Fibroblast of lung (primary cell): ENCODE data around the gene ZNF618. TPM values are rescaled to one million over a fixed set of nuclear protein-coding genes. Genes with fewer than 3 reads are reported as not detected.

ENCODE experiments used
- DNase-seq, 2 donors: peaks; one replicate each; pipeline versions ENCODE4 v3.0.0 to v3.0.0-alpha.2; 2010; ENCODE audit warnings: low read depth in 2 of 2
- H2AFZ ChIP-seq: 2 replicates; pipeline ENCODE4 v1.5.1; 2012; ENCODE audit warnings: low read length, control low read depth, inconsistent platforms
- H3K27ac ChIP-seq: 2 replicates; pipeline ENCODE4 v1.5.1; 2011; ENCODE audit warnings: low read length, control low read depth; ENCODE audit not compliant: insufficient read depth
- H3K27me3 ChIP-seq: 2 replicates; pipeline ENCODE4 v1.5.1; 2011; ENCODE audit warnings: mild to moderate bottlenecking, low read length; ENCODE audit not compliant: control insufficient read depth, insufficient read depth
- H3K36me3 ChIP-seq: 2 replicates; pipeline ENCODE4 v1.5.1; 2011; ENCODE audit warnings: low read length; ENCODE audit not compliant: control insufficient read depth, insufficient read depth
- H3K4me1 ChIP-seq: 2 replicates; pipeline ENCODE4 v1.5.1; 2011; ENCODE audit warnings: low read length; ENCODE audit not compliant: control insufficient read depth, insufficient read depth; ENCODE audit errors: extremely low read depth
- H3K4me2 ChIP-seq: 2 replicates; pipeline ENCODE4 v1.5.1; 2011; ENCODE audit warnings: low read length, control low read depth; ENCODE audit not compliant: insufficient read depth; ENCODE audit errors: extremely low read depth
- H3K4me3 ChIP-seq, 4 experiments: fragments of 200-600 bp in 1 of 4; sonication (generic) in 1 of 4; replicated peaks in 1 of 4; 2 replicates each; pipeline ENCODE4 v1.5.1; 2011 to 2016; ENCODE audit warnings: low read length in 4 of 4, low read depth in 3 of 4, mild to moderate bottlenecking in 3 of 4, control low read depth in 2 of 4, inconsistent platforms in 1 of 4, mixed read lengths in 1 of 4; ENCODE audit not compliant: insufficient read depth in 1 of 4; ENCODE audit errors: control extremely low read depth in 1 of 4
- H3K79me2 ChIP-seq: 2 replicates; pipeline ENCODE4 v1.5.1; 2012; ENCODE audit warnings: mild to moderate bottlenecking, low read length, inconsistent platforms; ENCODE audit not compliant: control insufficient read depth, insufficient read depth
- H3K9ac ChIP-seq: 2 replicates; pipeline ENCODE4 v1.5.1; 2011; ENCODE audit warnings: mild to moderate bottlenecking, low read length, control low read depth; ENCODE audit not compliant: insufficient read depth
- H3K9me3 ChIP-seq: 2 replicates; pipeline ENCODE4 v1.5.1; 2012; ENCODE audit warnings: low read depth, low read length; ENCODE audit not compliant: control insufficient read depth, insufficient read depth
- H4K20me1 ChIP-seq: 2 replicates; pipeline ENCODE4 v1.5.1; 2011; ENCODE audit warnings: low read length; ENCODE audit not compliant: control insufficient read depth, insufficient read depth; ENCODE audit errors: extremely low read depth
- EZH2 ChIP-seq: IDR thresholded peaks from 2 replicates; pipeline ENCODE4 v1.5.1; 2012; ENCODE audit warnings: low read length, control low read depth, mild to moderate bottlenecking; ENCODE audit errors: missing control alignments
- polyA plus RNA-seq, 2 donors: library from polyadenylated mRNA; depleted of rRNA in 1 of 2; stranded (reverse) in 1 of 2; unstranded in 1 of 2; fragments of >200 nt; gene quantifications; 2 replicates each; pipeline ENCODE4 v1.2.1, GENCODE V29; 2011 to 2012; ENCODE audit warnings: missing spikeins in 1 of 2
- total RNA-seq: library from RNA; depleted of rRNA; stranded (reverse); fragments of >200 nt; gene quantifications from 2 replicates; pipeline ENCODE4 v1.2.1, GENCODE V29; 2014
- TF ChIP-seq, protein P1 (sequence below), 2 donors: IDR thresholded peaks in 1 of 2; conservative IDR thresholded peaks in 1 of 2; 1 replicate in 1 of 2; 2 replicates in 1 of 2; pipeline ENCODE4 v1.5.1; 2011 to 2012; ENCODE audit warnings: low read length in 2 of 2, control low read depth in 1 of 2, inconsistent platforms in 1 of 2, low read depth in 1 of 2, mild to moderate bottlenecking in 1 of 2

Gene ZNF618
- total and polyA plus RNA-seq, 2 donors (not counting 1 experiment from before 2014, with no cell fraction given): 6.6 to 8.6 TPM

DNA sequence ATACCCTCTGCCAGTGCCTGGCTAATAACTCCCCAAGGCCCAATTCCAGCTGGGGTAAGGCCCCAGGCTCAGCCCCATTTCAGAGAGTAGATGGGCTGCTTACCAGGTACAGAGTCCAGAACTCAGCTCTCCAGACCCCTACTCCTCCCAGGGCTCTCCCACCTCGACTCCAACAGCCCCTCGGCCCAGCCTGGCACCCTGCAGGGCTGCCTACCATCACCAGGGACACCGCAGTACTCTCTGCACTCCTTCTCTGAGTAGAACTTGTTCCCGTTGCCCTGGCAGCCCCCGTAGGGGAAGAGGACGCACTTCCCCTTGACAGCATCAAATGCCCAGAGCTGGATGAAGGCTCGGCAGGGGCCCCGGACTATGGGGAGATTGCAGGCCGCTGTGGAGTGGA, 184.6 kb downstream of the ZNF618 start:
- H2AFZ ChIP-seq: no peak overlapping the region
- H3K9me3 ChIP-seq: no peaks in the 10 kb centered on the region
- H3K36me3 ChIP-seq: no peaks in the 10 kb centered on the region
- no peak for TF ChIP-seq EZH2
- TF ChIP-seq, protein P1, sequence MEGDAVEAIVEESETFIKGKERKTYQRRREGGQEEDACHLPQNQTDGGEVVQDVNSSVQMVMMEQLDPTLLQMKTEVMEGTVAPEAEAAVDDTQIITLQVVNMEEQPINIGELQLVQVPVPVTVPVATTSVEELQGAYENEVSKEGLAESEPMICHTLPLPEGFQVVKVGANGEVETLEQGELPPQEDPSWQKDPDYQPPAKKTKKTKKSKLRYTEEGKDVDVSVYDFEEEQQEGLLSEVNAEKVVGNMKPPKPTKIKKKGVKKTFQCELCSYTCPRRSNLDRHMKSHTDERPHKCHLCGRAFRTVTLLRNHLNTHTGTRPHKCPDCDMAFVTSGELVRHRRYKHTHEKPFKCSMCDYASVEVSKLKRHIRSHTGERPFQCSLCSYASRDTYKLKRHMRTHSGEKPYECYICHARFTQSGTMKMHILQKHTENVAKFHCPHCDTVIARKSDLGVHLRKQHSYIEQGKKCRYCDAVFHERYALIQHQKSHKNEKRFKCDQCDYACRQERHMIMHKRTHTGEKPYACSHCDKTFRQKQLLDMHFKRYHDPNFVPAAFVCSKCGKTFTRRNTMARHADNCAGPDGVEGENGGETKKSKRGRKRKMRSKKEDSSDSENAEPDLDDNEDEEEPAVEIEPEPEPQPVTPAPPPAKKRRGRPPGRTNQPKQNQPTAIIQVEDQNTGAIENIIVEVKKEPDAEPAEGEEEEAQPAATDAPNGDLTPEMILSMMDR (conservative IDR thresholded peaks at IDR 0.05 in 1 of 2, IDR thresholded peaks at IDR 0.05 in 1 of 2; ENCODE audit: low read depth in 1 of 2, low read length in 2 of 2): no peak
- no peak overlapping the region for H3K4me2 ChIP-seq
- H3K79me2 ChIP-seq: no peaks in the 10 kb centered on the region
- H3K4me3 ChIP-seq: no peak overlapping the region
- H4K20me1 ChIP-seq: no peaks in the 10 kb centered on the region
- H3K9ac ChIP-seq: no peak overlapping the region
- no peaks in the 10 kb centered on the region for H3K4me1 ChIP-seq
- no peak overlapping the region for H3K27ac ChIP-seq
- H3K27me3 ChIP-seq: no peaks in the 10 kb centered on the region
- no peak for DNase-seq

DNA sequence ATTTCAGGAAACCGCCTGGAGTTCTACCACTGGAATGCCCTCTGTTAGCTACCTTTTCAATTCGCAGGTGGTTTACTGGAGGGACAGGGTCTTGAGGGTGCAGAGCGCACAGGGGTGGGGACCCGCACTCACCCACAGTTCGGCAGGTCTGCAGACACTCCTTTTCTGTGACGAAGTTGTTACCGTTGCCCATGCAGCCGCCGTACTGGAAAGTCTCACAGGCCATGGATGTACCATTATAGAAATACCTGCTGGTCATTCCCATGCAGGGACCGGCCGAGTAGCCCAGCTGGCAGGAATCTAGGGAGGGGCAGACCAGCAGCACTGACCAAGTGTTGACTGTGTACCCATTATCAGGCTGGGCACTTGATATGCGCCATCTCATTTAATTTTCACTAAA, 185.2 kb downstream of the ZNF618 start:
- no peaks in the 10 kb centered on the region for H3K36me3 ChIP-seq
- DNase-seq: no peak
- H3K4me2 ChIP-seq: no peak overlapping the region
- H3K4me3 ChIP-seq: no peak overlapping the region
- peaks cover 5% of the 10 kb centered on the region for H3K27me3 ChIP-seq
- H3K4me1 ChIP-seq: no peaks in the 10 kb centered on the region
- no peaks in the 10 kb centered on the region for H3K9me3 ChIP-seq
- H3K79me2 ChIP-seq: no peaks in the 10 kb centered on the region
- no peak for TF ChIP-seq EZH2
- TF ChIP-seq, protein P1 (conservative IDR thresholded peaks at IDR 0.05 in 1 of 2, IDR thresholded peaks at IDR 0.05 in 1 of 2; ENCODE audit: low read depth in 1 of 2, low read length in 2 of 2): no peak
- H3K9ac ChIP-seq: no peak overlapping the region
- no peaks in the 10 kb centered on the region for H4K20me1 ChIP-seq
- no peak overlapping the region for H2AFZ ChIP-seq
- no peak overlapping the region for H3K27ac ChIP-seq

DNA sequence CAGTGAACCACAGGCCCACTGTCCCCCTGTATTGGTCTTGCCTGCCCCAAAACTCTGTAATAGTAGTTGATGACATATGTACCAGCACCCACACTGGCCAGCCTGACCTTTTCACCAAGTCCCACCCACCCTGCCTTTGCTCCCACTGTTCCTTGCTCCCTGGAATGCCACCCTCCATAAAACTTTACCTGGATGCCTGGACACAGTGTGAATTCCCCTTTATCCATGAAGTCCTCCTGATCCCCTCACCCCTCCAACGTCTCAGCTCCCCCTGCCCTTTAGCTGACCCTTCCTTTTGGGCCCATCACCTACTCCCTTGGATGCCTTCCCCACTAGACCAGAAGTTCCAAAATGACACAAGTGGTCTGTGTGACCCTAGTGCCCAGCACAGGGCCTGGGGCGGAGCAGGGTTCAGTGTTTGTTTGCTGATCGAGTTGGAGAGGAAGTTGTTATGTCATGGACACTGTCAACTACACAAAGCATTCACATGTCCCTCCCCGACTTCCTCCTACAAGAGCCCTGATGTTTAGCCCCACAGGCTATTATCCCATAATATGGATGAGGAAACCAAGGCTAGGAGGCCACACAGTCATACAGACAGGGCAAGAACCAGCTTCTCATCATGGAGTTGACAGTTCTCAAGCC, 185.8 kb downstream of the ZNF618 start:
- no peak overlapping the region for H3K4me2 ChIP-seq
- H2AFZ ChIP-seq: no peak overlapping the region
- no peak overlapping the region for H3K27ac ChIP-seq
- no peaks in the 10 kb centered on the region for H3K4me1 ChIP-seq
- H3K27me3 ChIP-seq: peaks cover 5% of the 10 kb centered on the region
- H4K20me1 ChIP-seq: no peaks in the 10 kb centered on the region
- no peaks in the 10 kb centered on the region for H3K9me3 ChIP-seq
- H3K79me2 ChIP-seq: no peaks in the 10 kb centered on the region
- H3K9ac ChIP-seq: no peak overlapping the region
- no peak for DNase-seq
- TF ChIP-seq EZH2: no peak
- TF ChIP-seq, protein P1 (conservative IDR thresholded peaks at IDR 0.05 in 1 of 2, IDR thresholded peaks at IDR 0.05 in 1 of 2; ENCODE audit: low read depth in 1 of 2, low read length in 2 of 2): no peak
- H3K4me3 ChIP-seq: no peak overlapping the region
- no peaks in the 10 kb centered on the region for H3K36me3 ChIP-seq
